SK-N-SH (cell line): ENCODE data around the gene KARS1. TPM values are rescaled to one million over a fixed set of nuclear protein-coding genes. Genes with fewer than 3 reads are reported as not detected.

Experiments used
- CTCF ChIA-PET: fragments of 300-600, 350-600 bp; formaldehyde crosslinking; extraction: SDS; loops from one replicate; lab custom pipeline; 2021; lab: Yijun Ruan, JAX
- POLR2A ChIA-PET: fragments of 350-600 bp; sonication (Branson Sonifier 250); formaldehyde crosslinking; extraction: SDS; loops from one replicate; lab custom pipeline; 2020; ENCODE audit warnings: antibody characterized with exemption, inconsistent platforms; lab: Yijun Ruan, JAX
- DNase-seq: peaks from one replicate; pipeline ENCODE4 v3.0.0; 2012
- H2AFZ ChIP-seq: fragments of 200-600 bp; sonication (generic); 2 replicates; pipeline ENCODE4 v1.8.1; 2016; ENCODE audit warnings: antibody characterized with exemption, mild to moderate bottlenecking, low read depth
- H3F3A ChIP-seq: fragments of 200-600 bp; sonication (generic); replicated peaks from 2 replicates; pipeline ENCODE3; 2016; ENCODE audit warnings: antibody characterized with exemption, mild to moderate bottlenecking; ENCODE audit not compliant: insufficient read depth
- H3K27ac ChIP-seq, 2 experiments: fragments of 200-500 bp in 1 of 2; fragments of 200-600 bp in 1 of 2; sonication (Bioruptor generic) in 1 of 2; sonication (generic), shearing (Covaris generic) in 1 of 2; 2 replicates each; pipeline versions ENCODE4 v1.5.1 to v1.6.1; 2014 to 2016; ENCODE audit warnings: low read depth in 2 of 2, inconsistent platforms in 1 of 2, low read length in 1 of 2, mild to moderate bottlenecking in 1 of 2, mixed read lengths in 1 of 2
- H3K27me3 ChIP-seq: fragments of 200-600 bp; sonication (generic), shearing (Covaris generic); 2 replicates; pipeline ENCODE4 v1.6.1; 2016; ENCODE audit warnings: mixed run types; ENCODE audit not compliant: insufficient read depth
- H3K36me3 ChIP-seq, 2 experiments: fragments of 200-500 bp in 1 of 2; fragments of 200-600 bp in 1 of 2; sonication (Bioruptor generic) in 1 of 2; sonication (generic) in 1 of 2; replicated peaks in 1 of 2; 2 replicates each; pipeline versions ENCODE3 to v1.5.1; 2014 to 2016; ENCODE audit warnings: low read length in 1 of 2, mild to moderate bottlenecking in 1 of 2; ENCODE audit not compliant: insufficient read depth in 2 of 2, control insufficient read depth in 1 of 2
- H3K4me1 ChIP-seq, 2 experiments: fragments of 200-500 bp in 1 of 2; fragments of 200-600 bp in 1 of 2; sonication (Bioruptor generic) in 1 of 2; sonication (generic), shearing (Covaris generic) in 1 of 2; 2 replicates each; pipeline versions ENCODE4 v1.5.1 to v1.6.1; 2014 to 2016; ENCODE audit warnings: low read depth in 1 of 2, low read length in 1 of 2, mixed run types in 1 of 2; ENCODE audit not compliant: insufficient read depth in 2 of 2, control insufficient read depth in 1 of 2
- H3K4me2 ChIP-seq: fragments of 200-600 bp; sonication (generic), shearing (Covaris generic); 2 replicates; pipeline ENCODE4 v1.6.1; 2017; ENCODE audit warnings: mixed run types
- H3K4me3 ChIP-seq, 2 experiments: fragments of 200-500 bp in 1 of 2; fragments of 200-600 bp in 1 of 2; sonication (Bioruptor generic) in 1 of 2; sonication (generic), shearing (Covaris generic) in 1 of 2; 2 replicates each; pipeline versions ENCODE4 v1.5.1 to v1.8.1; 2014 to 2016; ENCODE audit warnings: low read depth in 2 of 2, inconsistent platforms in 1 of 2, low read length in 1 of 2, mild to moderate bottlenecking in 1 of 2, mixed read lengths in 1 of 2, moderate library complexity in 1 of 2
- H3K79me2 ChIP-seq: fragments of 200-600 bp; sonication (generic); 2 replicates; pipeline ENCODE4 v1.8.1; 2017; ENCODE audit warnings: mild to moderate bottlenecking; ENCODE audit not compliant: insufficient read depth
- H3K9ac ChIP-seq: fragments of 200-600 bp; sonication (generic); 2 replicates; pipeline ENCODE4 v1.6.1; 2017; ENCODE audit warnings: mixed run types
- H3K9me2 ChIP-seq: fragments of 200-600 bp; sonication (generic); 2 replicates; pipeline ENCODE4 v1.6.1; 2017; ENCODE audit warnings: mixed run types
- H3K9me3 ChIP-seq: fragments of 200-600 bp; sonication (generic); 2 replicates; pipeline ENCODE4 v1.6.1; 2017; ENCODE audit warnings: mixed run types, mild to moderate bottlenecking, moderate library complexity
- H4K20me1 ChIP-seq: fragments of 200-600 bp; sonication (generic); 2 replicates; pipeline ENCODE4 v1.6.1; 2017; ENCODE audit warnings: mild to moderate bottlenecking, mixed run types; ENCODE audit not compliant: insufficient read depth
- EP300 ChIP-seq, 2 experiments: IDR thresholded peaks; 2 replicates each; pipeline versions ENCODE4 v1.4.0 to v1.6.1; 2012; ENCODE audit warnings: borderline replicate concordance in 1 of 2, low read depth in 1 of 2, low read length in 1 of 2
- EZH2phosphoT487 ChIP-seq: fragments of 200-600 bp; sonication (generic); IDR thresholded peaks from 2 replicates; pipeline ENCODE4 v1.6.1; 2017; ENCODE audit warnings: low read depth, mixed run types, mild to moderate bottlenecking, antibody characterized with exemption, moderate library complexity, borderline replicate concordance
- FOXJ3 ChIP-seq: sonication (generic); formaldehyde crosslinking; IDR thresholded peaks from 2 replicates; pipeline ENCODE4 v1.5.1; 2020; ENCODE audit warnings: mild to moderate bottlenecking, missing genetic modification reagents
- MAX ChIP-seq: IDR thresholded peaks from 2 replicates; pipeline ENCODE4 v1.4.0; 2012; ENCODE audit warnings: low read depth
- MEF2A ChIP-seq: IDR thresholded peaks from 2 replicates; pipeline ENCODE4 v1.4.0; 2012; ENCODE audit warnings: low read depth, borderline replicate concordance
- MXI1 ChIP-seq: IDR thresholded peaks from 2 replicates; pipeline ENCODE4 v1.6.1; 2012; ENCODE audit warnings: mild to moderate bottlenecking, low read depth, low read length, improper control_type of control experiment
- NFIC ChIP-seq: IDR thresholded peaks from 2 replicates; pipeline ENCODE4 v1.4.0; 2012; ENCODE audit warnings: borderline replicate concordance
- RFX5 ChIP-seq: IDR thresholded peaks from 2 replicates; pipeline ENCODE4 v1.6.1; 2012; ENCODE audit warnings: mild to moderate bottlenecking, improper control_type of control experiment, low read length
- SIN3A ChIP-seq: IDR thresholded peaks from 2 replicates; pipeline ENCODE4 v1.6.1; 2012; ENCODE audit warnings: low read depth, mild to moderate bottlenecking, low read length, moderate library complexity, borderline replicate concordance
- SMC3 ChIP-seq: IDR thresholded peaks from 2 replicates; pipeline ENCODE4 v1.6.1; 2012; ENCODE audit warnings: low read depth, low read length, improper control_type of control experiment
- TAF1 ChIP-seq: IDR thresholded peaks from 2 replicates; pipeline ENCODE4 v1.6.1; 2012; ENCODE audit warnings: low read depth, mild to moderate bottlenecking, low read length, moderate library complexity, borderline replicate concordance
- TCF12 ChIP-seq: IDR thresholded peaks from 2 replicates; pipeline ENCODE4 v1.4.0; 2012
- USF1 ChIP-seq: IDR thresholded peaks from 2 replicates; pipeline ENCODE4 v1.4.0; 2012; ENCODE audit warnings: low read depth, borderline replicate concordance
- USF2 ChIP-seq: fragments of 150-350 bp; IDR thresholded peaks from 2 replicates; pipeline ENCODE4 v1.6.1; 2017; ENCODE audit warnings: antibody characterized with exemption, low read length, low read depth, borderline replicate concordance
- WGBS: methylation state at CpG from one replicate; pipeline ENCODE4 v1.1.6; 2017; ENCODE audit warnings: low lambda C conversion rate; 5-methylcytosine and 5-hydroxymethylcytosine counted together
- polyA plus RNA-seq, 3 experiments: library from polyadenylated mRNA; depleted of rRNA; stranded (reverse); fragments of >200 nt; gene quantifications; 2 replicates each; pipeline ENCODE4 v1.2.3, GENCODE V29; 2012

Gene KARS1
- polyA plus RNA-seq, 1 of the 3 experiments (the other 2 are of a cell fraction) = 134 TPM

GRCh38 chr16:75658175-75658574 lies 10.7 kb upstream of the KARS1 start:
- H3K27me3 ChIP-seq = no peaks in the 10 kb centered on the region
- peaks cover 17% of the 10 kb centered on the region for H3F3A ChIP-seq
- 100% methylated on average over 1 of the region's 2 CpGs for WGBS
- no peak overlapping the region for H3K4me2 ChIP-seq
- no peak overlapping the region for H3K4me3 ChIP-seq
- peaks cover 13% of the 10 kb centered on the region for H4K20me1 ChIP-seq
- no peak overlapping the region for H3K9ac ChIP-seq
- TF ChIP-seq MXI1 = no peak
- no peak for TF ChIP-seq SMC3
- no peak for TF ChIP-seq USF2
- TF ChIP-seq MAX = no peak
- no peak for TF ChIP-seq MEF2A
- no peak for TF ChIP-seq RFX5
- TF ChIP-seq EP300 (IDR thresholded peaks at IDR 0.05; ENCODE audit: borderline replicate concordance in 1 of 2, low read depth in 1 of 2, low read length in 1 of 2) = no peak
- no peak for TF ChIP-seq EZH2phosphoT487
- TF ChIP-seq NFIC = no peak
- TF ChIP-seq USF1 = no peak
- TF ChIP-seq SIN3A = no peak
- no peaks in the 10 kb centered on the region for H3K9me3 ChIP-seq
- H3K4me1 ChIP-seq = peaks cover 5 to 12% of the 10 kb centered on the region in 2 experiments; a peak in 1 of 4 replicates
- H3K36me3 ChIP-seq = peaks cover 46 to 52% of the 10 kb centered on the region in 2 experiments
- no peaks in the 10 kb centered on the region for H3K9me2 ChIP-seq
- POLR2A ChIA-PET = no interaction called here
- DNase-seq = no peak
- CTCF ChIA-PET = interaction anchor here (1.4 kb wide), 1 partner anchor 188 kb away, joined by 6 read pairs; no protein-coding TSS in a partner anchor
- H3K79me2 ChIP-seq = peaks cover 23% of the 10 kb centered on the region
- H2AFZ ChIP-seq = no peak overlapping the region
- H3K27ac ChIP-seq = no peak overlapping the region

- CTCF ChIA-PET = no interaction called here
Observed at GRCh38 chr16:75653922-75654321, 6.5 kb upstream of the KARS1 start.

More at GRCh38 chr16:75653922-75654321, 6.5 kb upstream of the KARS1 start:
- H3K79me2 ChIP-seq = peaks cover 65% of the 10 kb centered on the region
- no peaks in the 10 kb centered on the region for H3K27me3 ChIP-seq
- no peaks in the 10 kb centered on the region for H3K9me2 ChIP-seq
- TF ChIP-seq TCF12 (peak; percentile 62), FOXJ3 (CRISPR knock-in tag) (no peak), TAF1 (no peak), EZH2phosphoT487 (no peak), MEF2A (no peak)
- POLR2A ChIA-PET = no interaction called here
- peaks cover 12 to 15% of the 10 kb centered on the region in 2 experiments; a peak in 2 of 4 replicates for H3K4me1 ChIP-seq
- DNase-seq = peak; percentile 30
- H2AFZ ChIP-seq = 0 out of 2 replicates have a peak overlapping the region, but pooled peaks have one; percentile 8
- no peaks in the 10 kb centered on the region for H3K9me3 ChIP-seq
- H3K4me3 ChIP-seq = no peak overlapping the region
- H3K27ac ChIP-seq = peak overlapping the region; percentile 25 to 83; a peak in 3 of 4 replicates
- peaks cover 23% of the 10 kb centered on the region for H3F3A ChIP-seq
- peak overlapping the region; percentile 19; the same call in 1 of the 2 replicates for H3K9ac ChIP-seq
- H3K36me3 ChIP-seq = peaks cover 41 to 45% of the 10 kb centered on the region in 2 experiments
- peaks cover 38% of the 10 kb centered on the region for H4K20me1 ChIP-seq
- WGBS = 11% methylated on average over 1 of the region's 1 CpG
- H3K4me2 ChIP-seq = peak overlapping the region; percentile 61
